Measurements from ENCODE around the gene PERCC1. TPM values are rescaled to one million over a fixed set of nuclear protein-coding genes. Genes with fewer than 3 reads are reported as not detected.

PERCC1 gene
- total RNA-seq, 4 donors from 2014 or later: not detected

DNA sequence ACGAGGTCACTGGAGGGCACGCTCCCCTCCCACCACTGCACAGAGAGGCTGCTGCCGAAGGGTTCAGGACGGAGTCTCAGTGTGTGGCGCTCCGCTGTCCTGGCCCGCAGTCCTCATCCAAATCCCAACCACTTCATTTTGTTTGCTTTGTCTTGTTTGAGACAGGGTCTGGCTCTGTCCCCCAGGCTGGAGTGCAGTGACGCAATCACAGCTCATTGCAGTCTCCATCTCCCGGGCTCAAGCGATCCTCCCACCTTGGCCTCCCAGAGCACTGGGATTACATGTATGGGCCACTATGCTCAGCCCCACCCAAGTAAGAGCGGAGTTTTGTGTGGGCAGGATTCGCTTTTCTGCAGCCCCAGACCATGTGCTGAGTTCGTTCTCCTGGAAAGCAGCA lies 29.1 kb upstream of the PERCC1 start:
- intact Hi-C loops (cut with DNase I; ENCODE audit: low total_unique reads): no loop called here

DNA sequence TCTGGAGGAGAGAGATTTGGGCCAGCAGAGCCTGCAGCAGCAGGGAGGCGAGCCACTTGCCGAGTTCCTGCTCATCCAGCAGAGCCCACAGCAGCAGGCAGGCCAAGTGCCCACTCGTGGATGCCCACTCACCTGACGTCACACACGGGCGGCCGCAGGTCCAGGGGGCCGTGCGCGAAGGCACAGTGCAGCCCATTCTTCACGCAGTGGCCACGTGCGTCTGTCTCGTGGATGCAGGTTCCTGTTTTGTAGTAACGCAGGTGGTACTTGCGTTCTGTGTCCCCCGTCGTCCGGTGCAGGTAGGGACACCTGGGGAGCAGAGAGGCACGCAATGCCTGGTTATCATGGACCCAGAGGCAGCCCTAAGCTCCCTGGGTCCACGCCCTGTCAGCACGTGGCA lies 27.8 kb upstream of the PERCC1 start:
- Histone ChIP-seq H3K27ac (no peak overlapping the region), H3K27me3 (no peaks in the 10 kb centered on the region), H3K9me3 (no peaks in the 10 kb centered on the region), H3K36me3 (no peaks in the 10 kb centered on the region), H3K4me3 (no peak overlapping the region), H3K4me1 (peaks cover 0 to 7% of the 10 kb centered on the region in 2 donors)
- TF ChIP-seq POLR2A (IDR thresholded peaks at IDR 0.05): no peak
- TF ChIP-seq, protein P1, sequence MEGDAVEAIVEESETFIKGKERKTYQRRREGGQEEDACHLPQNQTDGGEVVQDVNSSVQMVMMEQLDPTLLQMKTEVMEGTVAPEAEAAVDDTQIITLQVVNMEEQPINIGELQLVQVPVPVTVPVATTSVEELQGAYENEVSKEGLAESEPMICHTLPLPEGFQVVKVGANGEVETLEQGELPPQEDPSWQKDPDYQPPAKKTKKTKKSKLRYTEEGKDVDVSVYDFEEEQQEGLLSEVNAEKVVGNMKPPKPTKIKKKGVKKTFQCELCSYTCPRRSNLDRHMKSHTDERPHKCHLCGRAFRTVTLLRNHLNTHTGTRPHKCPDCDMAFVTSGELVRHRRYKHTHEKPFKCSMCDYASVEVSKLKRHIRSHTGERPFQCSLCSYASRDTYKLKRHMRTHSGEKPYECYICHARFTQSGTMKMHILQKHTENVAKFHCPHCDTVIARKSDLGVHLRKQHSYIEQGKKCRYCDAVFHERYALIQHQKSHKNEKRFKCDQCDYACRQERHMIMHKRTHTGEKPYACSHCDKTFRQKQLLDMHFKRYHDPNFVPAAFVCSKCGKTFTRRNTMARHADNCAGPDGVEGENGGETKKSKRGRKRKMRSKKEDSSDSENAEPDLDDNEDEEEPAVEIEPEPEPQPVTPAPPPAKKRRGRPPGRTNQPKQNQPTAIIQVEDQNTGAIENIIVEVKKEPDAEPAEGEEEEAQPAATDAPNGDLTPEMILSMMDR (IDR thresholded peaks at IDR 0.05): no peak
- intact Hi-C loops (cut with DNase I; ENCODE audit: low total_unique reads): no loop called here
- DNase-seq: no peak

More for the DNA sequence above, 29.1 kb upstream of the PERCC1 start:
- H3K27ac ChIP-seq: no peak overlapping the region
- H3K36me3 ChIP-seq: no peaks in the 10 kb centered on the region
- DNase-seq: no peak
- no peaks in the 10 kb centered on the region for H3K27me3 ChIP-seq
- peaks cover 0 to 3% of the 10 kb centered on the region in 2 donors for H3K4me1 ChIP-seq
- TF ChIP-seq, protein P1 (IDR thresholded peaks at IDR 0.05): no peak
- no peak for TF ChIP-seq POLR2A (IDR thresholded peaks at IDR 0.05)
- no peak overlapping the region for H3K4me3 ChIP-seq
- H3K9me3 ChIP-seq: no peaks in the 10 kb centered on the region

DNA sequence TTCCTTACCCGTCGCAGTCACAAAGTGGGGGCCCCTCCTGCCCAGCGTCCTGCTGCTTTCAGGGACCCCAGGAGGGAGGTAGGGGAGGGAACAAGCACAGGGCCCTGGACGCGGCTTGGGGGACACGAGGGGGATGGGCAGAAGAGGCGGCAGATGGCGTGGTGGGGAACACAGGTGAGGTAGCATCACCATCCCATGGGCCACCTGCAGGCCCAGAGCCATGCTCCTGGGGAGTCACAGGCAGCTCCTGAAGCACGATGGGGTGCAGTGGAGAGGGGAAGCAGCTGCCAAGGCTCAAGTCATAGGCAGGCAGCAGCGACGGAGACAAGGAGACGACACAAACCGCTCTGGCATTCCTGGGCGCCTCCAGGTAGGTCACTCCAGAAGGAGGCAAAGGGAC lies 27.1 kb upstream of the PERCC1 start:
- Histone ChIP-seq H3K4me3 (no peak overlapping the region), H3K36me3 (no peaks in the 10 kb centered on the region), H3K4me1 (peaks cover 3 to 12% of the 10 kb centered on the region in 2 donors), H3K27ac (no peak overlapping the region), H3K9me3 (no peaks in the 10 kb centered on the region), H3K27me3 (no peaks in the 10 kb centered on the region)
- intact Hi-C loops (cut with DNase I; ENCODE audit: low total_unique reads): no loop called here
- TF ChIP-seq POLR2A (IDR thresholded peaks at IDR 0.05): no peak
- TF ChIP-seq, protein P1 (IDR thresholded peaks at IDR 0.05): no peak
- DNase-seq: no peak

DNA sequence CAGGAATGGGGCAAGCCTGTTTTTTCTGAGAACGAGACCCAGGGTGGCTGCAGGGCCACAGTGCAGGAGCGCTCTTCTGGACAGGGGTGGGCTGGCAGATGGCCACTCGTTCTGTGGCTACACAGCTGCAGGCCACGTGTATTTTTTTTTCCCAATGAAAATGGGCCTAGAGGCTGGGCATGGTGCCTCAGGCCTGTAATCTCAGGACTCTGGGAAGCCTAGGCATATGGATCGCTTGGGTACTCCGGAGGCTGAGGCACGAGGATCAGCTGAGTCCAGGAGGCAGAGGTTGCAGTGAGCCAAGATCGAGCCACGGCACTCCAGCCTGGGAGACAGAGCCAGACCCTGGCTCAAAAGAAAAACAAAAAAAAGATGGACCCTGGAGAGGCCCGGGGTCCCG lies 23.1 kb upstream of the PERCC1 start:
- peak in 1 of 2 donors; percentile 38 for DNase-seq
- H3K27ac ChIP-seq: peak overlapping the region; percentile 46 to 53
- H3K27me3 ChIP-seq: no peaks in the 10 kb centered on the region
- intact Hi-C loops (cut with DNase I; ENCODE audit: low total_unique reads): no loop called here
- peak overlapping the region in 1 of 2 donors; percentile 27 for H3K4me3 ChIP-seq
- H3K9me3 ChIP-seq: no peaks in the 10 kb centered on the region
- TF ChIP-seq, protein P1 (IDR thresholded peaks at IDR 0.05): no peak
- TF ChIP-seq POLR2A (IDR thresholded peaks at IDR 0.05): no peak
- H3K4me1 ChIP-seq: peaks cover 3 to 24% of the 10 kb centered on the region in 2 donors
- no peaks in the 10 kb centered on the region for H3K36me3 ChIP-seq

DNA sequence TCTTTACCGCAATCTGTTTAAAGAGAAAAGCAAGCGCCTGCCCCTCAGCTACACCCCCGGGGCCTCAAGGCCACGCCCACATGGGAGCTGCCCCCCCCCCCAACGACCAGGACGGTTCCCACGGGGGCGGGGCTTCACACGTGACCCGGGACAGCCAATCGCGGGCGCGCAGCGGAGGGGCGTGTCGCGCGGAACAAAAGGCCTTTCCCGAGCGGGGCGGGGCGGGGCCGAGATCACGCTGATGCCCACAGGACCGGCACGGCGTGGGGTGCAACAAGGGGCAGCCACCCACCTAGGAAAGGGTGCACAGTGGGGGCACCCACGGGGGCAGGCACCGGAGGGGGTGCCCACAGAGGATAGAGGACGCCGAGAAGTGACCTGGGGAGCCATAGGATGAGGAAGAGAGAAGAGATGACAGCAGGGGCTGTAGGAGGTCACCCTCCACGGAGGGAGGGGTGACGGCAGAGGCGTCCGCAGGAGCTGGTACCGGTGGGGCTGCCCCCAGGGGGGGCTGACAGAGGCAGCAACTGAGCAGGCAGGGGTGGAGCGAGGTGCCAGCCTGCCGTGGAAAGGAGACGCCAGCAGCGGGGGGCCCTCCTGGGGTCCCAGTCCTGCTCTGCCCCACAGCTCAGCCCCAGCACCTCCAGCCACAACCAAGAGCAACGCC lies 22.6 kb upstream of the PERCC1 start:
- intact Hi-C loops (cut with DNase I; ENCODE audit: low total_unique reads): no loop called here

More for the DNA sequence above, 22.6 kb upstream of the PERCC1 start:
- Histone ChIP-seq H3K27me3 (no peaks in the 10 kb centered on the region), H3K27ac (peak overlapping the region; percentile 50 to 62), H3K9me3 (no peaks in the 10 kb centered on the region), H3K4me1 (peaks cover 3 to 21% of the 10 kb centered on the region in 2 donors), H3K36me3 (no peaks in the 10 kb centered on the region), H3K4me3 (peak overlapping the region; percentile 27)
- TF ChIP-seq POLR2A (IDR thresholded peaks at IDR 0.05): peak in 1 of 2 donors; percentile 20
- TF ChIP-seq, protein P1 (IDR thresholded peaks at IDR 0.05): no peak
- peak; percentile 94 to 95 for DNase-seq
